K562 (cell line): Measurements from ENCODE around the gene ZC3H12A. TPM values are rescaled to one million over a fixed set of nuclear protein-coding genes. Genes with fewer than 3 reads are reported as not detected.
A peak's percentile ranks its signal among the peaks of the same experiment; 100 is the strongest.

Source experiments
- CHCHD3 ChIP-seq: fragments of 250-450 bp; sonication (Bioruptor Pico); IDR thresholded peaks from 2 replicates; pipeline ENCODE4 v2.1.2; 2022; ENCODE audit warnings: mild to moderate bottlenecking
- DIDO1 ChIP-seq: fragments of 450-650 bp; IDR thresholded peaks from 2 replicates; pipeline ENCODE4 v1.6.1; 2016; ENCODE audit warnings: low read depth, missing biosample characterization, missing genetic modification characterization
- DNMT1 ChIP-seq: fragments of 450-650 bp; IDR thresholded peaks from 2 replicates; pipeline ENCODE4 v1.6.1; 2016; ENCODE audit warnings: antibody characterized with exemption, mild to moderate bottlenecking
- EP400 ChIP-seq: fragments of 450-650 bp; IDR thresholded peaks from 2 replicates; pipeline ENCODE4 v1.6.1; 2017; ENCODE audit warnings: antibody characterized with exemption, mild to moderate bottlenecking, moderate library complexity
- HDAC6 ChIP-seq: IDR thresholded peaks from 2 replicates; pipeline ENCODE4 v1.6.1; 2012; ENCODE audit warnings: low read depth, mild to moderate bottlenecking, control low read depth, inconsistent platforms, low read length, moderate library complexity
- PHTF2 ChIP-seq: fragments of 250-450 bp; sonication (Bioruptor Pico); IDR thresholded peaks from 2 replicates; pipeline ENCODE4 v1.5.0; 2021; ENCODE audit warnings: mild to moderate bottlenecking
- RCOR1 ChIP-seq, 2 experiments: IDR thresholded peaks; 2 replicates each; pipeline ENCODE4 v1.6.1; 2012; ENCODE audit warnings: low read depth in 2 of 2, low read length in 2 of 2, borderline replicate concordance in 1 of 2, improper control_type of control experiment in 1 of 2
- SMAD1 ChIP-seq: fragments of 150-350 bp; IDR thresholded peaks from 2 replicates; pipeline ENCODE4 v1.6.1; 2014; ENCODE audit warnings: low read length, low read depth; ENCODE audit not compliant: partially characterized antibody
- SP2 ChIP-seq: IDR thresholded peaks from 2 replicates; pipeline ENCODE4 v1.6.1; 2011; ENCODE audit warnings: mild to moderate bottlenecking, low read depth, low read length, moderate library complexity; ENCODE audit not compliant: poor library complexity, severe bottlenecking; ENCODE audit errors: extremely low read depth
- SRSF3 ChIP-seq: fragments of 200-400 bp; formaldehyde crosslinking; IDR thresholded peaks from 2 replicates; pipeline ENCODE4 v1.6.1; 2016; ENCODE audit warnings: mild to moderate bottlenecking, low read length, moderate library complexity; ENCODE audit not compliant: insufficient read depth
- ZFP1 ChIP-seq: fragments of 450-650 bp; formaldehyde crosslinking; IDR thresholded peaks from 2 replicates; pipeline ENCODE4 v1.4.0; 2020; ENCODE audit warnings: mild to moderate bottlenecking, mixed read lengths
- ZNF124 ChIP-seq: sonication (generic); formaldehyde crosslinking; IDR thresholded peaks from 2 replicates; pipeline ENCODE4 v1.8.1; 2022; ENCODE audit warnings: missing genetic modification reagents
- ZNF174 ChIP-seq: fragments of 250-450 bp; sonication (Bioruptor Pico); IDR thresholded peaks from 2 replicates; pipeline ENCODE4 v1.4.0; 2020; ENCODE audit warnings: mild to moderate bottlenecking
- ZNF263 ChIP-seq: sonication (generic); formaldehyde crosslinking; IDR thresholded peaks from 2 replicates; pipeline ENCODE4 v1.8.0; 2022; ENCODE audit warnings: mild to moderate bottlenecking, missing genetic modification reagents, borderline replicate concordance
- ZNF512 ChIP-seq: IDR thresholded peaks from 2 replicates; pipeline ENCODE4 v1.6.1; 2016; ENCODE audit warnings: missing genetic modification characterization, missing compliant biosample characterization
- ZSCAN32 ChIP-seq: fragments of 450-650 bp; formaldehyde crosslinking; IDR thresholded peaks from 2 replicates; pipeline ENCODE4 v1.4.0; 2020; ENCODE audit warnings: mild to moderate bottlenecking, moderate library complexity
- polyA plus RNA-seq, 8 experiments: library from polyadenylated mRNA; depleted of rRNA in 4 of 8; stranded (reverse) in 5 of 8; unstranded in 3 of 8; fragments of >200 nt; fragmentation: Nextera tagmentation in 2 of 8; fragmentation: Illumina TruSeq in 1 of 8; extraction: Ambion mirVana in 2 of 8; extraction: Trizol in 1 of 8; gene quantifications; 2 replicates each; pipeline versions ENCODE4 v1.2.1 to v1.2.3, GENCODE V29; 2011 to 2014; ENCODE audit warnings: inconsistent platforms in 1 of 8, missing spikeins in 1 of 8
- total RNA-seq, 7 experiments: library from RNA; depleted of rRNA in 6 of 7; stranded (reverse); fragments of >200 nt in 6 of 7; fragmentation: Illumina TruSeq in 2 of 7; extraction: Trizol in 2 of 7; gene quantifications; 2 replicates each; pipeline versions ENCODE4 v1.2.1 to v1.2.3, GENCODE V29; 2011 to 2021; ENCODE audit warnings: low replicate concordance in 1 of 7
- TF ChIP-seq, protein P1 (sequence below): fragments of 450-650 bp; IDR thresholded peaks from 2 replicates; pipeline ENCODE4 v1.6.1; 2017; ENCODE audit warnings: mild to moderate bottlenecking, moderate library complexity
- TF ChIP-seq, protein P2 (sequence below): fragments of 250-450 bp; sonication (Bioruptor Pico); IDR thresholded peaks from 2 replicates; pipeline ENCODE4 v1.4.0; 2020

Gene ZC3H12A
- total and polyA plus RNA-seq, 9 of the 15 experiments (the other 6 are each of a cell fraction or from before 2014, with no cell fraction given): 0.14 to 9.4 (median 6.7) TPM

GRCh38 chr1:37474046-37474696 lies at the start of gene ZC3H12A (continued):
- TF ChIP-seq, protein P1, sequence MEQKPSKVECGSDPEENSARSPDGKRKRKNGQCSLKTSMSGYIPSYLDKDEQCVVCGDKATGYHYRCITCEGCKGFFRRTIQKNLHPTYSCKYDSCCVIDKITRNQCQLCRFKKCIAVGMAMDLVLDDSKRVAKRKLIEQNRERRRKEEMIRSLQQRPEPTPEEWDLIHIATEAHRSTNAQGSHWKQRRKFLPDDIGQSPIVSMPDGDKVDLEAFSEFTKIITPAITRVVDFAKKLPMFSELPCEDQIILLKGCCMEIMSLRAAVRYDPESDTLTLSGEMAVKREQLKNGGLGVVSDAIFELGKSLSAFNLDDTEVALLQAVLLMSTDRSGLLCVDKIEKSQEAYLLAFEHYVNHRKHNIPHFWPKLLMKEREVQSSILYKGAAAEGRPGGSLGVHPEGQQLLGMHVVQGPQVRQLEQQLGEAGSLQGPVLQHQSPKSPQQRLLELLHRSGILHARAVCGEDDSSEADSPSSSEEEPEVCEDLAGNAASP: no peak
- no peak for TF ChIP-seq DIDO1 (tag)
- TF ChIP-seq, protein P2, sequence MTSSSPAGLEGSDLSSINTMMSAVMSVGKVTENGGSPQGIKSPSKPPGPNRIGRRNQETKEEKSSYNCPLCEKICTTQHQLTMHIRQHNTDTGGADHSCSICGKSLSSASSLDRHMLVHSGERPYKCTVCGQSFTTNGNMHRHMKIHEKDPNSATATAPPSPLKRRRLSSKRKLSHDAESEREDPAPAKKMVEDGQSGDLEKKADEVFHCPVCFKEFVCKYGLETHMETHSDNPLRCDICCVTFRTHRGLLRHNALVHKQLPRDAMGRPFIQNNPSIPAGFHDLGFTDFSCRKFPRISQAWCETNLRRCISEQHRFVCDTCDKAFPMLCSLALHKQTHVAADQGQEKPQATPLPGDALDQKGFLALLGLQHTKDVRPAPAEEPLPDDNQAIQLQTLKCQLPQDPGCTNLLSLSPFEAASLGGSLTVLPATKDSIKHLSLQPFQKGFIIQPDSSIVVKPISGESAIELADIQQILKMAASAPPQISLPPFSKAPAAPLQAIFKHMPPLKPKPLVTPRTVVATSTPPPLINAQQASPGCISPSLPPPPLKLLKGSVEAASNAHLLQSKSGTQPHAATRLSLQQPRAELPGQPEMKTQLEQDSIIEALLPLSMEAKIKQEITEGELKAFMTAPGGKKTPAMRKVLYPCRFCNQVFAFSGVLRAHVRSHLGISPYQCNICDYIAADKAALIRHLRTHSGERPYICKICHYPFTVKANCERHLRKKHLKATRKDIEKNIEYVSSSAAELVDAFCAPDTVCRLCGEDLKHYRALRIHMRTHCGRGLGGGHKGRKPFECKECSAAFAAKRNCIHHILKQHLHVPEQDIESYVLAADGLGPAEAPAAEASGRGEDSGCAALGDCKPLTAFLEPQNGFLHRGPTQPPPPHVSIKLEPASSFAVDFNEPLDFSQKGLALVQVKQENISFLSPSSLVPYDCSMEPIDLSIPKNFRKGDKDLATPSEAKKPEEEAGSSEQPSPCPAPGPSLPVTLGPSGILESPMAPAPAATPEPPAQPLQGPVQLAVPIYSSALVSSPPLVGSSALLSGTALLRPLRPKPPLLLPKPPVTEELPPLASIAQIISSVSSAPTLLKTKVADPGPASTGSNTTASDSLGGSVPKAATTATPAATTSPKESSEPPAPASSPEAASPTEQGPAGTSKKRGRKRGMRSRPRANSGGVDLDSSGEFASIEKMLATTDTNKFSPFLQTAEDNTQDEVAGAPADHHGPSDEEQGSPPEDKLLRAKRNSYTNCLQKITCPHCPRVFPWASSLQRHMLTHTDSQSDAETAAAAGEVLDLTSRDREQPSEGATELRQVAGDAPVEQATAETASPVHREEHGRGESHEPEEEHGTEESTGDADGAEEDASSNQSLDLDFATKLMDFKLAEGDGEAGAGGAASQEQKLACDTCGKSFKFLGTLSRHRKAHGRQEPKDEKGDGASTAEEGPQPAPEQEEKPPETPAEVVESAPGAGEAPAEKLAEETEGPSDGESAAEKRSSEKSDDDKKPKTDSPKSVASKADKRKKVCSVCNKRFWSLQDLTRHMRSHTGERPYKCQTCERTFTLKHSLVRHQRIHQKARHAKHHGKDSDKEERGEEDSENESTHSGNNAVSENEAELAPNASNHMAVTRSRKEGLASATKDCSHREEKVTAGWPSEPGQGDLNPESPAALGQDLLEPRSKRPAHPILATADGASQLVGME (CRISPR knock-in tag): no peak
- TF ChIP-seq ZNF174 (CRISPR knock-in tag): no peak
- 0 out of 4 replicates have a peak, but pooled peaks of 1 of the 2 experiments have one; percentile 13 for TF ChIP-seq RCOR1 (IDR thresholded peaks at IDR 0.05; ENCODE audit: borderline replicate concordance in 1 of 2, low read depth in 2 of 2, low read length in 2 of 2)
- TF ChIP-seq HDAC6: no peak
- TF ChIP-seq ZNF124 (CRISPR knock-in tag): no peak
- no peak for TF ChIP-seq ZSCAN32 (CRISPR knock-in tag)
- peak; percentile 42 for TF ChIP-seq SMAD1
- TF ChIP-seq PHTF2 (CRISPR knock-in tag): no peak
- TF ChIP-seq DNMT1: no peak
- TF ChIP-seq ZNF263 (CRISPR knock-in tag): no peak; the same call in 1 of the 2 replicates
- no peak for TF ChIP-seq SP2
- TF ChIP-seq SRSF3: no peak
- no peak for TF ChIP-seq ZNF512 (tag)
- TF ChIP-seq CHCHD3 (CRISPR knock-in tag): no peak
- no peak for TF ChIP-seq EP400
- TF ChIP-seq ZFP1: no peak
